ENCODE measurements around the gene MAGOHB. TPM values are rescaled to one million over a fixed set of nuclear protein-coding genes. Genes with fewer than 3 reads are reported as not detected.
A peak's percentile ranks its signal among the peaks of the same experiment; 100 is the strongest.
"Not testable (repeated sequence)": the region's sequence is repeated elsewhere in the genome, so short reads cannot be mapped to it uniquely, and the experiment has no call there.

The MAGOHB gene
- total and polyA plus RNA-seq, 10 of the 15 experiments (the other 5 are each of a cell fraction or from before 2014, with no cell fraction given): 30.6 to 217 (median 55.2) TPM

- Histone ChIP-seq H3K27ac (ENCODE audit: control insufficient read depth, insufficient read depth) (peak overlapping the region; percentile 88; the same call in 1 of the 2 replicates), H3K4me2 (ENCODE audit: control insufficient read depth, insufficient read depth) (peak overlapping the region; percentile 36), H4K20me1 (ENCODE audit: control insufficient read depth, insufficient read depth) (no peaks in the 10 kb centered on the region), H3K4me3 (peak overlapping the region; percentile 71; the same call in 1 of the 2 replicates), H3K9ac (ENCODE audit: control insufficient read depth, insufficient read depth, low read length) (peak overlapping the region; percentile 87), H3K36me3 (ENCODE audit: control insufficient read depth in 2 of 2, insufficient read depth in 2 of 2, low read length in 1 of 2) (peaks cover 2 to 3% of the 10 kb centered on the region in 2 experiments; a peak in 3 of 4 replicates), H3K4me1 (ENCODE audit: control insufficient read depth, insufficient read depth, low read length) (no peaks in the 10 kb centered on the region), H3K79me2 (ENCODE audit: control insufficient read depth, insufficient read depth, low read length) (peaks cover 29% of the 10 kb centered on the region), H3K9me3 (replicated peaks; ENCODE audit: control insufficient read depth, insufficient read depth, low read length) (no peaks in the 10 kb centered on the region; the same call in 2 of the 3 replicates), H3K27me3 (replicated peaks in 1 of 2; ENCODE audit: control insufficient read depth in 2 of 2, insufficient read depth in 2 of 2, low read length in 1 of 2) (no peaks in the 10 kb centered on the region), H2AFZ (ENCODE audit: control insufficient read depth, low read depth, low read length) (no peak overlapping the region)
- ChIA-PET CTCF (interaction anchor here (1.2 to 3.1 kb wide), 3 partner anchors 107 to 138 kb away, joined by 3 to 20 read pairs (median 5); no protein-coding TSS in a partner anchor), POLR2A (interaction anchor here (0.7 kb wide), 1 partner anchor 23 kb away, joined by 4 read pairs; no protein-coding TSS in a partner anchor), RAD21 (ENCODE audit: unreplicated experiment) (no interaction called here), SMC1A (ENCODE audit: uncharacterized antibody, unreplicated experiment) (interaction anchor here (0.9 kb wide), 1 partner anchor 138 kb away, joined by 3 read pairs; no protein-coding TSS in a partner anchor)
- TF ChIP-seq ZNF24 (IDR thresholded peaks at IDR 0.05) (no peak), HSF1 (IDR thresholded peaks at IDR 0.05; ENCODE audit: low read depth, low read length) (no peak), CTCF (IDR thresholded peaks at IDR 0.05 in 2 of 3, conservative IDR thresholded peaks at IDR 0.05 in 1 of 3; ENCODE audit: control insufficient read depth in 2 of 3, extremely low read depth in 1 of 3, insufficient read depth in 1 of 3, low read depth in 3 of 3, low read length in 3 of 3) (no peak), WRNIP1 (IDR thresholded peaks at IDR 0.05; ENCODE audit: borderline replicate concordance, low read depth, low read length) (no peak), NFYB (IDR thresholded peaks at IDR 0.05; ENCODE audit: insufficient read depth, low read depth, low read length) (no peak), LARP7 (IDR thresholded peaks at IDR 0.05) (no peak)
- 86% methylated on average over 6 of the region's 6 CpGs for WGBS (ENCODE audit: insufficient coverage, insufficient replicate concordance, low lambda C conversion rate, missing lambda C conversion rate)
- no peak for ATAC-seq
- FAIRE-seq: peak; percentile 38
- DNase-seq (ENCODE audit: low read depth, low spot score): no peak
- in situ Hi-C loops (cut with MboI): no loop called here
- intact Hi-C loops (cut with micrococcal nuclease; ENCODE audit: unreplicated experiment): loop anchor here (5.0 kb wide), 1 partner anchor 140 kb away; no protein-coding TSS in a partner anchor
- no TSS peak for BruUV-seq (replicated peaks)
Measured at GRCh38 chr12:10612110-10612509, 1.3 kb downstream of the MAGOHB start.

GRCh38 chr12:10611258-10611657 lies 2.2 kb downstream of the MAGOHB start:
- H3K36me3 ChIP-seq (ENCODE audit: control insufficient read depth in 2 of 2, insufficient read depth in 2 of 2, low read length in 1 of 2); in situ Hi-C loops (cut with MboI); H3K4me2 ChIP-seq (ENCODE audit: control insufficient read depth, insufficient read depth); H3K4me1 ChIP-seq (ENCODE audit: control insufficient read depth, insufficient read depth, low read length); H3K27me3 ChIP-seq (replicated peaks in 1 of 2; ENCODE audit: control insufficient read depth in 2 of 2, insufficient read depth in 2 of 2, low read length in 1 of 2); H3K9ac ChIP-seq (ENCODE audit: control insufficient read depth, insufficient read depth, low read length); ATAC-seq; RAD21 ChIA-PET (ENCODE audit: unreplicated experiment); H2AFZ ChIP-seq (ENCODE audit: control insufficient read depth, low read depth, low read length); H3K27ac ChIP-seq (ENCODE audit: control insufficient read depth, insufficient read depth); H4K20me1 ChIP-seq (ENCODE audit: control insufficient read depth, insufficient read depth); BruUV-seq (replicated peaks); DNase-seq (ENCODE audit: low read depth, low spot score); FAIRE-seq; H3K9me3 ChIP-seq (replicated peaks; ENCODE audit: control insufficient read depth, insufficient read depth, low read length): not testable (repeated sequence)
- ChIA-PET SMC1A (ENCODE audit: uncharacterized antibody, unreplicated experiment) (interaction anchor here (0.9 to 1.3 kb wide), 2 partner anchors 14 to 139 kb away, joined by 3 read pairs; no protein-coding TSS in a partner anchor), CTCF (interaction anchor here (0.9 to 1.2 kb wide), 2 partner anchors 8 to 139 kb away, joined by 3 to 4 read pairs; no protein-coding TSS in a partner anchor), POLR2A (interaction anchor here (0.6 to 0.7 kb wide), 2 partner anchors 23 to 129 kb away, joined by 4 read pairs; no protein-coding TSS in a partner anchor)
- intact Hi-C loops (cut with micrococcal nuclease; ENCODE audit: unreplicated experiment): loop anchor here (5.0 kb wide), 1 partner anchor 141 kb away; no protein-coding TSS in a partner anchor
- WGBS (ENCODE audit: insufficient coverage, insufficient replicate concordance, low lambda C conversion rate, missing lambda C conversion rate): 94% methylated on average over 4 of the region's 4 CpGs
- Histone ChIP-seq H3K4me3 (0 out of 2 replicates have a peak overlapping the region, but pooled peaks have one; percentile 16), H3K79me2 (ENCODE audit: control insufficient read depth, insufficient read depth, low read length) (peaks cover 29% of the 10 kb centered on the region)

Data from GM12878 (cell line).